Bronchial epithelial cell (primary cell): ENCODE data around the gene C9orf152. TPM values are rescaled to one million over a fixed set of nuclear protein-coding genes. Genes with fewer than 3 reads are reported as not detected.
A peak's percentile ranks its signal among the peaks of the same experiment; 100 is the strongest.

Experiments
- DNase-seq: peaks from one replicate; pipeline ENCODE4 v3.0.0-alpha.2; 2010; ENCODE audit warnings: low read depth
- FAIRE-seq: peaks from 2 replicates; lab custom pipeline; 2011; peaks lifted over from hg19 to GRCh38; lab: Jason Lieb, UNC
- H3K27me3 ChIP-seq: 2 replicates; pipeline ENCODE4 v1.5.1; 2011; ENCODE audit warnings: low read length; ENCODE audit not compliant: control insufficient read depth, insufficient read depth
- H3K36me3 ChIP-seq: 2 replicates; pipeline ENCODE4 v1.5.1; 2011; ENCODE audit warnings: low read length; ENCODE audit not compliant: control insufficient read depth, insufficient read depth
- H3K4me3 ChIP-seq: 2 replicates; pipeline ENCODE4 v1.5.1; 2011; ENCODE audit warnings: mild to moderate bottlenecking, low read depth, low read length, control low read depth
- CTCF ChIP-seq: IDR thresholded peaks from 2 replicates; pipeline ENCODE4 v1.5.1; 2011; ENCODE audit warnings: mild to moderate bottlenecking, moderate library complexity, low read length, control low read depth, inconsistent platforms; ENCODE audit not compliant: insufficient read depth, severe bottlenecking
- total RNA-seq: library from RNA; depleted of rRNA; stranded (reverse); fragments of >200 nt; gene quantifications from 2 replicates; pipeline ENCODE4 v1.2.1, GENCODE V29; 2014

C9orf152 gene
- total RNA-seq, 1 donor from 2014 or later = under 0.01 TPM

- no peaks in the 10 kb centered on the region for H3K27me3 ChIP-seq
- H3K4me3 ChIP-seq = no peak overlapping the region
- DNase-seq (peak; percentile 73), FAIRE-seq (peak; percentile 94)
- H3K36me3 ChIP-seq = no peaks in the 10 kb centered on the region
- TF ChIP-seq CTCF = peak; percentile 70
Measured at GRCh38 chr9:110183208-110184145, 24.5 kb downstream of the C9orf152 start.

DNA sequence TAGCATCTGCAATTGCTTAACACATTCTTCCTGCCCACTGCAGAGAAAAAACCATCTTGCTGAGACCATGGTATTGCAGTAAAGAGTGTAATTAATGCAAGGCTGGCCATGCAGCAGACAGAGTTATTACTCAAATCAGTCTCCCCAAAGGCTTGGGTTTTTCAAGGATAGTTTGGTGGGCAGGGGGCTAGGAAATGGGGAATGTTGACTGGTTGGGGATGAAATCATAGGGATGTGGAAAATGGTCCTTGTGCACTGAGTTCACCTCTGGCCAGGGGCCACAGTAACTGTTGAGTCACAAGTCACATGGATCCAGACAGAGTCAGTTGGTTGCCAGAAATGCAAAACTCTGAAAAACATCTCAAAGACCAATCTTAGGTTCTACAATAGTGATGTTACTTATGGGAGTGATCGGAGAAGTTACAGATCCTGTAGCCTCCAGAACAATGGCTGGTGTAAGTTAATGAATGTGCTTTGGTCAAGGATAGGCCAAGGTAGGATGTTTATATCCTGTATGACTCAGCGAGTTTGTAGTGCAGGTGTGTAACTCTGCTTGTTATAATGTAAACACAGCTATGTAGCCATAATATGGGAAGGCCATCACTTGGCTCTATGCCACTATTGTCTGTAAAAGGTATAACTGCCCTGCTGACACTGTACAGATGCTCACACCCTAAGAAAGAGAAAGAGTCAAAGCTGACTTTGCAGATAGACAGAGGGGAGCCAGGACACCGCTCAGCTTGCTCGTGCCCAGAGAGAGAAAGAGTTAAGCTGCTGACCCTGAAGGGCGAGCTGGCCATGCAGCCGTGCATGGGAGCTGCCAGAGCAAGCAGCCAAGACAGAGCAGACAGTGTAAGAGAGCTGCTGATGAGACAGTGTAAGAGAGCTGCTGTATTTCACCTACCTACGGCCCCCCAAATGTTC is 27.2 kb downstream of the C9orf152 start:
- FAIRE-seq = peak; percentile 23
- no peaks in the 10 kb centered on the region for H3K27me3 ChIP-seq
- DNase-seq = peak; percentile 77
- H3K4me3 ChIP-seq = no peak overlapping the region
- H3K36me3 ChIP-seq = no peaks in the 10 kb centered on the region
- no peak for TF ChIP-seq CTCF

GRCh38 chr9:110179734-110180133 is 28.2 kb downstream of the C9orf152 start:
- peak; percentile 76 for DNase-seq

DNA sequence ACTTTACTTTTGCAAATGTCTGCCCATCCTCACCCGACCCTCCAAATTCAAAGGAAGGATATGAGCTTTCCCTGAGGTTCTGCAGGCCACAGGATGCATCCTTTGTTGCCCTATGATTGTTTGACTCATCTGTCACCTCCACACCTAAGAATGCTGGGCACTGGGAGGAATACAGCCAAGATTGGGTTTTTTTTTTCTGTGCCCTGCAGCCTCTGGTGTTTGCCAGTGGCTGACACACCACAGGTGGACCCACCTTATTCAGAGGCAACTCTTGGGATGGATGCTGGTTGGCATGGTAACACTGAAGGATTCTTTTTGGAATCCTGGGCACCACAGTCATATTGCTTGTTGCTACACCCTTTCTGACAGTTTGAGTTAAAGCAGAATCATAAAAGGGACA is 29.7 kb downstream of the C9orf152 start:
- TF ChIP-seq CTCF = no peak
- FAIRE-seq (peak; percentile 18), DNase-seq (peak; percentile 17)
- Histone ChIP-seq H3K36me3 (no peaks in the 10 kb centered on the region), H3K4me3 (no peak overlapping the region), H3K27me3 (no peaks in the 10 kb centered on the region)

More at GRCh38 chr9:110179734-110180133, 28.2 kb downstream of the C9orf152 start:
- Histone ChIP-seq H3K36me3 (no peaks in the 10 kb centered on the region), H3K27me3 (no peaks in the 10 kb centered on the region), H3K4me3 (no peak overlapping the region)
- TF ChIP-seq CTCF = no peak
- no peak for FAIRE-seq

DNA sequence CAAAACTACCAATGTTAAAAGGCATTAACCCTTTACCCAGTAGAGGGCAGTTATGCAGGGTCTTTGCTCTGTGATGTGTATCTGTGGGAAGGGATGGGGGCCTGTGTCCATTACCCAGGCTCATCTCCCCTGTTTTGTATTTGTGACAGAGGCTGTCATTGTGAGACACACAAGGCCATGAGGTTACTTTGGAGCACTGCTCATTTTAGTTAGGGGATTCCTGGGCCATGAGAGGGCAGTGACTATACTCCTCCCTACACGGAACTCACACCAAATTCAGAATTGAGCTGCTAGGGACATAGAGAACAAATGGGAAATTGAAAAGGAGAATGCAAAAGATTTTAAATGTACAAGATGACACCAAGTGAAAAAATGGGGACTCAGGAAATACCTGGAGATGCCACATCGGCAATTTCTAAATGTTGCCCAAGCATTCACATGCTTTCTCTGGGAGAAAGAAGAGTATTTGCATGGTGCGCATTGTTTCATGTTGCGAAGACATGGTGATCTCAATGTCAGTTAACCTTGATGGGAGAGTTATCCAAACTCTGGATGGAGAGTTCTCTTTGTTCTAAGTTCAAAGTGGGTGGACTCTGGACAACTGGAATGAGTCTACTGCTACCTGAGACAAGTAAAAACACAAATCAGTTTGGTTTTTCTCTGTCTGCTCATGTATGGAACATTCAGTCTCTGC is 32.5 kb downstream of the C9orf152 start:
- TF ChIP-seq CTCF = no peak
- H3K27me3 ChIP-seq = no peaks in the 10 kb centered on the region
- no peak overlapping the region for H3K4me3 ChIP-seq
- no peaks in the 10 kb centered on the region for H3K36me3 ChIP-seq
- DNase-seq (no peak), FAIRE-seq (no peak)
